H54 (cell line): ENCODE measurements around the gene CUX1.

Source experiments
- DNase-seq: peaks from one replicate; pipeline ENCODE4 v3.0.0; 2011; ENCODE audit warnings: low spot score, mixed read lengths; ENCODE audit not compliant: insufficient read length
- FAIRE-seq: peaks from 3 replicates; lab custom pipeline; 2011; peaks lifted over from hg19 to GRCh38; lab: Jason Lieb, UNC
- POLR2A ChIP-seq: IDR thresholded peaks from 2 replicates; pipeline ENCODE4 v1.6.1; 2011; ENCODE audit warnings: low read depth, mild to moderate bottlenecking, low read length

The CUX1 gene

DNA sequence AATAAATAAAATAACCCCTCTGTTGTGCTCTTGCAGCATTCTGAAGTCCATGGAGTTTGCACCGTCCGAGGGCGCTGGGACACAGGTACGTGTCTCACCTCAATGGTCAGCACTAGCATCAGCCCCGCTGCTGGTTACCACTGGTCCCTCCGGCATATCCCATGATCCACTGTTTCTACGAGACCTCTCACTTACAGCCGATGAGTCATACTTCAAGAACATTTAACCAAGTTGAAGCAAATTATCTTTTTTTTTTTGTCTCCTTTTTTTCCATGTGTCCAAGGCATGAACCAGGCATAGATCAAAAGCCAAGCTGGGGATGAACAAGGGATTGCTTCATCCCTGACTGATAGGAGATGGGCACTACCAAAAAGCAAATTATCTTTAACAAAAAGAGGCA, 376.4 kb downstream of the CUX1 start:
- no peak for TF ChIP-seq POLR2A
- DNase-seq (no peak), FAIRE-seq (no peak)

DNA sequence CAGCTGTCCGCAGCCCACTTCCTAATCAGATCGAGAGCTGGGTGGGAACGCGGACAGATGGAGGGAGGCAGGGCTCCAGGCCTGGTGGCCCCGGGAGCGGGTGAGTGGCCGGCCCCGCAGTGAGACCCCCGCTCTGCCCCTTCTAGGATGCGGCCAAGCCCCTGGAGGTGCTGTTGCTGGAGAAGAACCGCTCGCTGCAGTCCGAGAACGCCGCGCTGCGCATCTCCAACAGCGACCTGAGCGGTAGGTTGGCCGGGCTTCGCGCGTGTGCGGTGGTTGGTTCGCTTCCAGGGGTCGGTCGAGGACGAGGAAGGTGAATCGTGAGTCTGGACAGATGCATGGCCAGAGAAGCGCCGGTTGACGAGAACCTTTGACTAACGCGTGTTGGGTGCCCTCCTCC, 377.9 kb downstream of the CUX1 start:
- DNase-seq (no peak), FAIRE-seq (no peak)
- TF ChIP-seq POLR2A = no peak

DNA sequence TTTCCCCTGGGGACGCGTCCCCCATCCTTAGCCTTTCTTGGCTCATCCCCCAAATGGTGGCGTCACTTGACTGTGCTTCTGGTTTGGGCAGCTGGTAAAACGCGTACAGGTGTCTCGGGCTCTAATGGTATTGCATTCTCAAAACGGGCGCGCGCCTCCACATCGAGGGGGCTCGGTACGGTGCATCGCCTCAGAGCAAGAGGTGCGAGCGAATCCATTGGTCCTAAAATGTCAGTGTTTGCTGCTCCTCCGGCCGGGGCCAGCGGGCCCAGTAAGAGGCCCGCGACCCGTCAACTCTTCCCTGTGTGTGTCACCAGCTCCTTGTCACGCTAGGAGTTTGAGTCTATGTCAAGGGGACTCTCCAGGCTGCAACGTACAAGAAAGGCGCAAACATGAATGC, 378.6 kb downstream of the CUX1 start:
- no peak for TF ChIP-seq POLR2A
- FAIRE-seq (no peak), DNase-seq (no peak)

DNA sequence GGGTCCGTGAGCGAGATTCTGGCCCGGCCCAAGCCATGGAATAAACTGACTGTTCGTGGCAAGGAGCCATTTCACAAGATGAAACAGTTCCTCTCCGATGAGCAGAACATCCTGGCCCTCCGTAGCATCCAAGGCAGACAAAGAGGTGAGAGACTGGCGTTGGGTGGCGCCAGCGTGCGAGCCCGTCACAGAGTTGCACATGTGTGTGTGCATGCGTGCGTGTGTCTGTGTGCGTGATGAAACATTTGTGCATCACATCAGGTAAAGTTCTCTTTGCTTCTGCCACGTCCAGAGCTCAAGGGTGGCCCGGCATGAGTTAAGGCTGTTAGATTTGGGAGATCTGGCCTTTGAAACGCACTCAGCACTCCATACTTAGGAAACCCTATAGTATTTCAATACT, 379.7 kb downstream of the CUX1 start:
- no peak for TF ChIP-seq POLR2A
- no peak for FAIRE-seq

DNA sequence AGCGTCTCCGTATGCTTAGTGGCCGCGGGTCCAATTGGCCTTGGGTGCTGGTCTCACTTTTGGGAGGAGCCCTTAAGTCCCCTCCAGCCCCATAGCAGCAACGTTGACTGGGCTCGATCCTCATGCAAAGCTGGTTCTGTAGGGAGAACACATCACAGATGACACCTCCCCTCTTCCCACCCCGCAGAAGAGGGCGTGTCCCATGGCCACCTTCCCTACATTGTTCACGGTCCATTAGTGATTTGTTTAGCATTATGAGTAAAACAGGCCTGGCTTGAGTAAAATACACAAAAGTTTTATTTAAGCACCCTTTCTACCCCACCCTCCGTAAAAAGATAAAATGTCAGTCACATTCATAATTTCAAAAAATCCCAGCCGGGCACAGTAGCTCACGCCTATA, 380.2 kb downstream of the CUX1 start:
- DNase-seq (no peak), FAIRE-seq (no peak)
- no peak for TF ChIP-seq POLR2A

More for the DNA sequence above, 379.7 kb downstream of the CUX1 start:
- DNase-seq = no peak

DNA sequence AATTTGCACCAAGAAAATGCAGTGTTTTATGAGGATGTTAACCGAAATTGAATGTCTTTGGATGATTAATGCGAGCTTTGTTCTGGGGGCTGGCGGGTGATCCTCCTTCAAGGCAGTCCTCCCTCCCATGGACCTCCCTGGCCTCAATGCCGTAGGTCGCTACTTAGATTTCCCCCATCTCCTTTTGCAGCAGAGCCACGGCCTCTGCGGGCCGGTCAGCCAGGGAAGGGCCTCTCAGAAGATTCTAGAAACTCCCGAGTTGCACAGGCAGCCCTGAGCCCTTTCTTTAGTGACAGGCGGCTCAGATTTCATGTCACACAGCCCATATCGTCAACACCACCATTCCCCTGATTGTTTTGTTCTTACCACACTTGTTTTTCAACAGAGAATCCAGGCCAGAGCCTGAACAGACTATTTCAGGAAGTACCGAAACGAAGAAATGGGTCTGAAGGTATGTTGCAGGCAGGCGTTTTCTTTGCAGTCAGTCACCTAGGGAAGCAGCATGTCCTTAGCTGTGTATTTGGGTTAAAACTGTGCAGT, 381.1 kb downstream of the CUX1 start:
- no peak for TF ChIP-seq POLR2A
- FAIRE-seq (no peak), DNase-seq (no peak)

DNA sequence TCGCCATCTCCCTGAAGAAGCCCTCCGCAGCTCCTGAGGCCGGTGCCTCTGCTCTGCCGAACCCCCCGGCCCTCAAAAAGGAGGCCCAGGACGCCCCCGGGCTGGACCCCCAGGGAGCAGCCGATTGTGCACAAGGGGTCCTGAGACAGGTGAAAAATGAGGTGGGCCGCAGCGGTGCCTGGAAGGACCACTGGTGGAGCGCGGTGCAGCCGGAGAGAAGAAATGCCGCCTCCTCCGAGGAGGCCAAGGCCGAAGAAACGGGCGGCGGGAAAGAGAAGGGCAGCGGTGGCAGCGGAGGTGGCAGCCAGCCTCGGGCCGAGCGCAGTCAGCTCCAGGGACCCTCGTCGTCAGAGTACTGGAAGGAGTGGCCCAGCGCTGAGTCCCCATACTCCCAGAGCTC, 384.1 kb downstream of the CUX1 start:
- DNase-seq (no peak), FAIRE-seq (no peak)
- no peak for TF ChIP-seq POLR2A

DNA sequence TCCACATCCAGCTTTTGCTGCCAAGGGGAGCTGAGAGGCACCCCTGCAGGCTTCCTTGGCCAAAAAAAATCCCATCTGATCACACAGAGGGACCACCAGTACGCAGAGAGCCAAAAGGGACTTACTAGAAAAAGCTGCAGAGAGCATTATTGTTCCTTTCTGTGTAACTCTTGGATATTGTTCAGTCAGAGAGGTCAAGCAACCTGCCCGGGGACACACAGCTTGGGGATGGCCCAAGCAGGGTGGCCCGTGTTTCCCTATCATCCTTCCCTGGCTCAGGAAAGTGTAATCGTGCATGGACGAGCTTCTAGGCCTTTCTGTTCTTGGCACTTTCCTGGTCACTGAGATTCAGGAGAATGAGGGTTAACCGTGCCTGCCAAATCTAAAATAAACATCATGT, 385.1 kb downstream of the CUX1 start:
- no peak for FAIRE-seq
- TF ChIP-seq POLR2A = no peak
- DNase-seq = no peak

DNA sequence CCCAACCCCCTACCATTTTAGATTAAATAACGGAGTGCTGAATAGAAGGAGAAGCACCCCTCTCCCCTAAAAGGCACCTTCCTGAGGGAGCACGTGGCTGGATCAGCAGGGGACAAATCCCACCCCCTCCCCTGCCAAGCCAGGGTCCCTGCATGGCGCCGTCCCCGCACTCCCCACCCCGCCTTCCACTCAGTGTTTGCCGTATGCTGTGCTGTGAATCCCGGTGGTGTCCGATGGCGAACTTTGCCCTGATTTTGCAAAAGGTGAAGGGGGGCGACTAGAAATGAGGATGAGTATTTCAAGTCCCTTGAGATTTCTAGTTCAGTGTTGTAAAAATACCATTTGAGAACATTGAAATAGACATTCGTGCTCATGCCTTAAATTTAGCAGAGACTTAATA, 385.8 kb downstream of the CUX1 start:
- FAIRE-seq = no peak
- no peak for DNase-seq
- no peak for TF ChIP-seq POLR2A

DNA sequence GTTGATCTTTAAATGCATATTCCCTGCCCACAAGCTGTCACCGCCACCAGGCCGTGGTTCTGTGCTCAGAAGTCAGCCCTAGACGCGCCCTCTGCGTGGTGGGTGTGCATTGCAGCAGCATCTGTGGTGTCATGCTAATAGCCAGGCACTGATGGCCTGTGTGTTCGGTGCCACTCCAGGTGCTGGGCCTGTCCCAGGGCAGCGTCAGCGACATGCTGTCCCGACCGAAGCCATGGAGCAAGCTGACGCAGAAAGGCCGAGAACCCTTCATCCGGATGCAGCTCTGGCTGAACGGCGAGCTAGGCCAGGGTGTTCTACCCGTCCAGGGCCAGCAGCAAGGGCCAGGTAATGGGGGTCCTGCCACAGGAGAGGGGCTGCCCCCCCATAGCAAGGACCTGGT, 386.8 kb downstream of the CUX1 start:
- FAIRE-seq (no peak), DNase-seq (no peak)
- no peak for TF ChIP-seq POLR2A

DNA sequence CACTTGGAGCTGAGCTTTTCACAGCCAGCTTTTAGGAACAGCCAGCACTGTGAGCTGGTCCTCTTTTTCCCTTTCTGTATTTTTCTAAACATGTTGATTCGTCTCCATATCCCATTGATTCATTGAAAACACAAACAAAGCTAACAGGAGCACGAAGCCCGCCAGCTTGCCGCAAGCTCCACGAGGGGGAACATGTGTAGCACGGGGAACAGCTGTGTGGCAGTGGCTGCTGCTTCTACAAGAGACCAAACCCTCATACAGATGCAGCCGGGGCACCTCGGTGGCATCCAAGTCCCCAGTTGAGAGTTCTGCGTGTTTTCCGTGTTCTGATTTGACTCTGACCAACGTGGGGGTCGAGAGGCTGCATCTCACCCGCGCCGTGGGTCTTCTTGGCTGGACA, 388.5 kb downstream of the CUX1 start:
- DNase-seq = no peak
- FAIRE-seq = no peak
- TF ChIP-seq POLR2A = no peak

DNA sequence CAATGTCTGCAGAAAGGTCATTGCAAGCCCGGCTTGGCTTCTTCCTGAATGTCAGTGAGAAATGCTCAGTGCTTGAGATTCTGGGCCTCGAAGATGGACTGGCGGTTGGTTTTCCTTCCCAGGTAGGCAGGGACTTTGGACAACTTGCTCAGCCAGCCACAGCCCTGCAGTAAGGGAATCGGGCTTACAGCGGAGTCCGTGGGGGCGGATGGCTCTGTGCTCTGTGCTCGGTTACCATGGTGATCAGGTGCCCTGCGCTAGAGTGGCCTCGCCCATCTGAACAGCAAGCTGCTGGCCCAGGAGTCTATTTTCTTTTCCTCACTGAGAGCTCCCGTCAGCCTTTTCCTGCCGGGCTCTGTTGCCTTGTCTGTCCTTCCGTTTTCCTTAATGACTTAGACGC, 391.4 kb downstream of the CUX1 start:
- DNase-seq (no peak), FAIRE-seq (no peak)
- no peak for TF ChIP-seq POLR2A

DNA sequence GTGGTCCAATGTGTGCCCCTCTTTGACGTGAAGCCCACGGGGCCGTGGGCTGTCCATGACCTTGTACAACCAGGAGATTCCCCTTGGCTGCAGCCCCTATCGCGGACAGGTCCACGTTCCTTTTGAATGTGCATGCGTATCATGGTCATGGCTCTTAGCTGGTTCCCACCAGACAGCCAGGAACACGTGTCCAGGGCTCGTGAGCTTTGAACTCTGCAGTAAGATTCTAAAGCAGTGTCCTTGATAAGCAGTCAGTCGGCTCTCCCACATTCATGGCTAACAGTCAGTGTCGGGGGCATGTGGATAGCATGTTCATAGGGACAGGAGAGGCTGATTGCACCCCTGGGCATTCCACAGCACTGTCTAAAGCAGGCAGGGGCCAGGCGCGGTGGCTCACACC, 393.4 kb downstream of the CUX1 start:
- DNase-seq (no peak), FAIRE-seq (no peak)
- TF ChIP-seq POLR2A = no peak

DNA sequence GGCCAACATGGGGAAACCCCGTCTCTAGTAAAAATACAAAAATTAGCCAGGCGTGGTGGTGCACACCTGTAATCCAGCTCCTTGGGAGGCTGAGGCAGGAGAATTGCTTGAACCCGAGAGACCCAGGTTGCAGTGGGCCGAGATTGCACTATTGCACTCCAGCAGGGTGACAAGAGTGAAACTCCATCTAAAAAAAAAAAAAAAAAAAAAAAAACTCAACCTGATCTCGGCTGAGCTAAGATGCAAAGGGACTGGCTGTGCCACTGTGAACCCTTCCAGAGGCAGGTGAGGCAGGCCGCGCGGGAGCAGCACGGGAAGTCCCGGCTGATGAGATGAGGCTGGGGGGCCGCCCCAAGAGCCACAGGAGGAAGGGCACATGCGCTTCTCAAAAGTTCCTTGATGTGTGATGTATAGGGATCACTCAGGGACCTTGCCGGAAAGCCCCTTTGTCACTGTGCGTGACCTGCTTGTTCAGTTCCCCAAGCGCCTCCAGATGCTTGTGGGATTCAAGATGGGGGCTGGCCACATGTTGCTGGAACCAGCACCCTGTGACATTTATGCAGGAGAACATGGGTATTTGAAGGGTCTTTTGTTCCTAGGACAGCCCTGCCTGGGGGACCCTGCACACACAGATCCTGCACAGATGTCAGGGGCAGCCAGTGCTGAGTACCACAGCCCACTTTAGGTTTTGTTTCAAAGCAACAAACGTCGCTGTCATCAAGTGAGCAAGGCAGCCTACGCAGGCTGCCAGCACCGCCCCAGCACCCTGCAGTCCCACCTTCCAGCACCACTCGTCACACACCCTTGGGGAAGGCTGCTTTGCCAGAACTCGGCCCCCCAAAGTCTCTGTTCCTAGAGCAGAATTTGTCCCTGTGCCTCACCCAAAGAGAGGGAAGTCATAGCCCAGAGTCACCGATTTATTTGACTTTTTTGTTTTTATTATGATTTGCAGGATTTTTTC, 394.4 kb downstream of the CUX1 start:
- no peak for FAIRE-seq
- no peak for TF ChIP-seq POLR2A
- DNase-seq = no peak

DNA sequence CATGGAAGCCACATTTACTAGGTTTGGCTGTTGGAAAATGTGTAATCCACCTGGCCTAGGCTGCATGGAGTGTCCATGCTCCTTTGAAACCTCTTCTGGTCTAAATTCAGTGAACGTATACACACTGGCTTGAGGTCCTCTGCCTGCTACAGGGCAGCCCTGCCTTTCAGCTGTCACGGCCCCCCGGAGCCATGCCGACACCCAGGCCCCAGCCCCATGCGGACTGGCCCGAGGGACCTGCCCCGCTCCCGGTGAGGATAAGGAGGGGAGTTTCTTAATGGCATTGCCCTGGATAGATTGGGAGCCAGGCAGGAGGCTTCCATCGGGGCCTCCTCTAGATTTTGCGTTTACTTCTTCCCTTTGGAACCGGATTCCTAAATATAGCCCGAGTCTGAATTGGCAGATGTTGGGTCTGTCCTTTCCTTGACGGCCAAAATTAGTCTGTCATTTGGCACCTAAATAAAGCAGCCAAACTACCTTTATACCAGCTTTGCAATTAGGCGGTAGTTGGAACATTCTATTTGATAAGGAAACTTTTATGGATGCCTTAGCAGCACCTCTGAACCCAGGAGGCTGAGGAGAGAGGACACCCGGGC, 397.1 kb downstream of the CUX1 start:
- FAIRE-seq (no peak), DNase-seq (no peak)
- no peak for TF ChIP-seq POLR2A

DNA sequence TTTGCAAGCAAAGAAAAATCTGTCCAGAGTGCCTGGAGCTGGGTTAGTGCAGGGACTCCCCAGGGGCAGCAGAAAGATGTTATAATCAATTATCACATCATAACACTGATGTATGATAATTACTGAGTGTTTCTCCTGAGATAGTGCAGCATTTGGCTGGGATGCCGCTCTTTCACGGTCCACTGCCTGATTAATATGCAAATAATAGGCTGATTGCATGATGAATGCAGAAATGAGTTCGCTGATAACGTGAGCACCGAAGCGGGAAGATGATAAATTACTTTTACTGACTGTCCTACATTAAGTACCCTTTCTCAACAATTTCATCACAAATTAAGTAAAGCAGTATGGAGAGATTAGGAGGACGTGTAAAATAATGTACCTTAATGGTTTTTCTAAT, 397.8 kb downstream of the CUX1 start:
- TF ChIP-seq POLR2A = no peak
- DNase-seq (no peak), FAIRE-seq (no peak)
